GM19397 (cell line): ENCODE measurements around the gene JPT2.
"Not testable (repeated sequence)": the region's sequence is repeated elsewhere in the genome, so short reads cannot be mapped to it uniquely, and the experiment has no call there.

ENCODE experiments used
- ATAC-seq: cut with Tn5 transposase; IDR thresholded peaks from one replicate; pipeline ENCODE4 v1.9.1; 2021; ENCODE audit warnings: mild to moderate bottlenecking, moderate library complexity; ENCODE audit not compliant: unreplicated experiment

JPT2 gene

DNA sequence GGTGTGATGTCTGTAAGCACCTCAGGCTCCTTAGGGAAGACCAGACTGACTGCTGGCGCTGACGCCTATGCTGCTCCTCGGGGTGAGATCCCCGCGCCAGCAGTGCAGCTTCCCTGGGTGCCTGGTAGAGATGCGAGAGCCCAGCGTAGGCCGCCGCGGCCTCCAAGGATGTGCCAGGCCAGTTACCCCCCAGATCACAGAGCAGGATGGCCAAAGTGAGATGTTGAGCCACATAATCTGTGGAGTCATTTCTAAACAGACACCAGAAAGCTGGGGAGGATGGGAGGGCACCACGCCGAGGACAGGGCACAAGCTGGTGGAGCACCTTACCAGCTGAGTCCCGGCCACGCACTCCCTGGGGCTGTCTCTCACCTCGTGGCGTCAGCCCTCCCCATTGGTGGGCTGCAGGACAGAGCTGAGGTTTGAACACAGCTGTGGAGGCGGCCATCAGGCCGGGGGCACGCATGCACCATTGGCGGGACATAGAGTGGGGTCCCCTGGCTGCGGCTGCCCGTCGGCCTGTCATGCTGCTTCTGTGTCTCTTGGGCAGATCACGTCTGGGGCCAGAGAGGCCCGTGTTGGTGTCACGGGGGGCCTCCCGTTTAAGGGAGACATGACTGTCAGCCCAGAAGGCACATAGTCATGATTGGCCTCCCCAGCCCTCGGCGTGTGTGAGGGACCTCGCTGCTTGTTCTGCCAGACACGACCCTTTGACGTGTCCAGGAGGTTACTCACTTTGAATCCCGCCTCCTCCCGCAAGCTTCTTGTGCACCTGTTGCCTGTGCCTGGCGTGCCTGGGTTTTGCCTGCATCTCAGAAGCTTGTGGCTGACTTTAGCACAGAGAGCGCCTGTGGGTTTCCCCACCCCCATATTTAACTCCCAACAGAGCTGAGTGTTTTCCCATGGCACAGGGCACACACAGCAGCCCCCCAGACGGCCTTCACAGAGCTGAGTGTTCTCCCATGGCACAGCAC, 49.9 kb downstream of the JPT2 start:
- no peak for ATAC-seq

DNA sequence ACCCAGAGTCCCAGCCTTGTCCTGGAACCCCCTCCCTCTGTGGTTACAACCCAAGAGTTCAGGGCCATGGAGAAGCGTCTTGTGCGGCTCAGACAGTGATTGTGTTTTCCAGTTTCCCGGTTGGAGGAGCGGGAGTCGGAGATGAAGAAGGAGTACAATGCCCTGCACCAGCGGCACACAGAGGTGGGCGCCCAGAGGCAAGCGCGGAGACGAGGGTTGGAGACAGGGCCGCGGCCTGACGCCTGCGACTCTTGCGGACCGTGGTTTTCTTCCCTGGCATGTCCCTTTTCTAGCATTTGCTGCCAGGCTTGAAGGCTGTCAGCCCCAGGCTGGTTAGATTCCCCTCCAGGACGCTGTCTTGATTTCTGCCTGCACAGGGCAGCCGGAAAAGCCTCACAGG, 50.9 kb downstream of the JPT2 start:
- ATAC-seq = no peak

DNA sequence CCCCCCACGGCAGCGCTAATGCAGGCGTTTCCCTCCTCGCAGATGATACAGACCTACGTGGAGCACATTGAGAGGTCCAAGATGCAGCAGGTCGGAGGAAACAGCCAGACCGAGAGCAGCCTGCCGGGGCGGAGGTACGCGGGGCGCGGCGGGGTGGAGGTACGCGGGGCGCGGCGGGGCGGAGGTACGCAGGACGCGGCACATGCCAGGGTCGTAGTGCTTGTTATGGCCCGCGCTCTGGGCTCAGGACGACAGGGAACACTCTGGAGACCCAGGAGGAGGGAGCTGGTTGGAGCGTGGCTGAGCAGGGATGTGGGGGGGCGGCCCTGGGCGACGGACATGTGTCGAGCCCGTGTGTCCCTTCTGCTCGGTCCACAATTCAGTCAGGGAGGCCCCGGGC, 51.4 kb downstream of the JPT2 start:
- no peak for ATAC-seq

DNA sequence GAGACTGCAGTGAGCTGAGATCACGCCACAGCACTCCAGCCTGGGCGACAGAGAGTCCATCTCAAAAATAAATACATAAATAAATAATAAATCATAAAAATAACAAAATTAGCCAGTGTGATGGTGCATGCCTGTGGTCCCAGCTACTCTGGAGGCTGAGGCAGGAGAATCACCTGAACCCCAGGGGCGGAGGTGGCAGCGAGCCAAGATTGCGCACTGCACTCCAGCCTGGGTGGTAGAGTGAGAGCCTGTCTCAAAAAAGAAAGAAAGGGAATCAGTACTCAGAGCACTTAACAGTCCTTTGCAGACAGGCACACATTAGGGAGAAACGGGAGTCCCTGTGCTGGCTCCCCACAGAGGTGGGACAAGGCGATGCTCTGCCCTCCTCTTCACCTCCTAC, 53.0 kb downstream of the JPT2 start:
- no peak for ATAC-seq

DNA sequence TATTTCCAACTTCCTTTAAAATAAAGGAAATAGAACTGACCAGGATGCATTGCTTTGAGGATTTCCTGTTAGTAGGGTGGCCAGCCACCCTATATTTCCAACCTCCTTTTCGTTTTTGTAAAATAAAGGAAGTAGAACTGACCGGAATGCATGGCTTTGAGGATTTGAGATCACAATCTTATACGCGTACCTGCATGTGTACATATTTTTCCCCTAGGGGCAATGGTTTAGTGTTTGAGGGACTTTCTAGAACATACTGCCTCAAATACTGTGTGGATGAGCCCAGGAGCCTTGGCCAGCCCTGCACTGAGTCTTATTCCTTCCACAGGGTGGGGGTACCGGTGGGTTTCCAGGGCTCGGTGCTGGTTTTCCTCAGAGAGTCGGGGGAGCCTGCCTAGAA, 53.5 kb downstream of the JPT2 start:
- no peak for ATAC-seq

DNA sequence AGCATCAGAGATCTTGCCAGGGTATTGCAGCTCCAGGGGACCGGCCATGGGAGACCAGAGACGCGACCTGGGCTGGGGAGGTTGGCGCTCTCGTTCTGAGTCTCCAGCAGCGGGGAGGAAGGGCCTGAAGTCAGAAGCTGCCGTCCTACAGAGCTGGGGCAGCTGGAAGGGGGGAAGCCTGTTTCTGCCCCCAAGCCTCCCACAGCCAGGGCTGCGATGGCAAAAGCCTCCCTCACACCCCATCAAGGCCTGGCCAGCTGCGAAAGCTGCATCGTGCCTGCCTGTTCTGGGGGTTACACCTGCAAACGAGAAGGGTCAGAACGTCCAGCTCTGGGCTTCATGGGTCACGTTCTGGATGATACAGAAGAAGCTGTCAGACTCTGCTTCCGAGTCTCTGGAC, 54.0 kb downstream of the JPT2 start:
- ATAC-seq = no peak

DNA sequence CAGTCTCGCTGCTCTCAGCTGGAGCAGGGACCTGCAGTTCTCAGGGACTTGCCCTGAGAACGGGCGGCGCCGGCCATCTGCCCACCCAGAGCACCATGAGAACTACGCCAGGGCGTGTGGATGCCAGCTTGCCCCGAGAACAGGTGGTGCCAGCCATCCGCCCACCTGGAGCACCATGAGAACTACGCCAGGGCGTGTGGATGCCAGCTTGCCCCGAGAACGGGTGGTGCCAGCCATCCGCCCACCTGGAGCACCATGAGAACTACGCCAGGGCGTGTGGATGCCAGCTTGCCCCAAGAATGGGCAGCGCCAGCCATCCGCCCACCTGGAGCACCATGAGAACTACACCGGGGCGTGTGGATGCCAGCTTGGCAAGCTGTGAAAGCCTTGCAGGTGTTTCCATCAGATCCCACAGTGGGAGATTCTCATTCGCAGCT, 54.5 kb downstream of the JPT2 start:
- ATAC-seq = not testable (repeated sequence)

DNA sequence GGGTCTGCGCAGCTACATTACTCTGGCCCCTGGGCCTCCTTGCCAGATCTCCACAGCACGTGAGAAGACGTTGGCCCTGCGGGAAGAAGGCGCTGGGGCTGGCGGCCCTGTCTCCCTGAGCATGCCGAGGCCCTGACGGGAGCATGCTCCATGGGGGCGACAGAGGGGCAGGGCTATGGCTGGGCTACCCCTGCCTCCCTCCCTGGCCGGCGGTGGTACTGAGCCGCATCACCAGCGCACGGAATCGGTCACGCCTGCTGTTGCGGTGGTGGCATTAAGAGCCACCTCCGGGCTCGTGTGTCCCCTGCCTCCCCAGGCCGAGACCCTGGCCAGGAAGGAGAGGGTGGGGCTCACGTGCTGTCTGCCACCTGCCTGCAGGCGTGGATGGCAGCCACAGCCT, 56.0 kb downstream of the JPT2 start:
- no peak for ATAC-seq

DNA sequence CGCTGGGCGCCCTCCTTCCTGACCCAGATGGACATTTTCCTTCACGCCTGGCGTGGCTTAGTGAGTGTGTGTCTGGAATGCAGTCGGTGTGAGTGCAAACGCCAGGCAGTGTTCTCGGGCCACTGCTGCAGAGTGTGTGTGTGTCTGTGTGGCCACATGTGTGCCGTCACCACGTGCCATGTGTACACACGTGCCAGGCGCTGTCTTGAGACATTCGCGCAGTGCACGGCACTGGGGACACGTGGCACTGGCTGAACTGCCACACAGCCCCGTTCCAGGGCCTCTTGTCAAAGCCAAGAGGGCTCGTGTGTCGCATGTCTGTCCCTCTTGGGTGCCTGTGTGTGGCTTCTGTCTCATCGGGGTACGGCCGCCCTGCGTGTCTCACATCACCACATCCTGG, 56.7 kb downstream of the JPT2 start:
- ATAC-seq = no peak

DNA sequence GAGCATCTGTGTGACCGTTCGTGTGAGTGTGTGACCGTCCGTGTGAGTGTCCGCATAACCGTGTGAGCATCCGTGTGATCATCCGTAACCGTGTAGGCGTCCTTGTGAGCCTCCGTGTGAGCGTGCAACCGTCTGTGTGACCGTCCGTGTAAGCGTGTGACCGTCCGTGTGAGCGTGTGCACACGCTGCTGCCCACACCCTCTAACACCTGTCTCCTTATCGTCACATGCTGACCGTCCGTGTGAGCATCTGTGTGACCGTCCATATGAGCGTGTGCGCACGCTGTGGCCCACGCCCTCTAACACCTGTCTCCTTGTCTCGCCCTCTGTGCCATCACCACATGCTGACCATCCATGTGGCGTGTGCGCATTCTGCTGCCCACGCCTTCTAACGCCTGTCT, 62.2 kb downstream of the JPT2 start:
- no peak for ATAC-seq

DNA sequence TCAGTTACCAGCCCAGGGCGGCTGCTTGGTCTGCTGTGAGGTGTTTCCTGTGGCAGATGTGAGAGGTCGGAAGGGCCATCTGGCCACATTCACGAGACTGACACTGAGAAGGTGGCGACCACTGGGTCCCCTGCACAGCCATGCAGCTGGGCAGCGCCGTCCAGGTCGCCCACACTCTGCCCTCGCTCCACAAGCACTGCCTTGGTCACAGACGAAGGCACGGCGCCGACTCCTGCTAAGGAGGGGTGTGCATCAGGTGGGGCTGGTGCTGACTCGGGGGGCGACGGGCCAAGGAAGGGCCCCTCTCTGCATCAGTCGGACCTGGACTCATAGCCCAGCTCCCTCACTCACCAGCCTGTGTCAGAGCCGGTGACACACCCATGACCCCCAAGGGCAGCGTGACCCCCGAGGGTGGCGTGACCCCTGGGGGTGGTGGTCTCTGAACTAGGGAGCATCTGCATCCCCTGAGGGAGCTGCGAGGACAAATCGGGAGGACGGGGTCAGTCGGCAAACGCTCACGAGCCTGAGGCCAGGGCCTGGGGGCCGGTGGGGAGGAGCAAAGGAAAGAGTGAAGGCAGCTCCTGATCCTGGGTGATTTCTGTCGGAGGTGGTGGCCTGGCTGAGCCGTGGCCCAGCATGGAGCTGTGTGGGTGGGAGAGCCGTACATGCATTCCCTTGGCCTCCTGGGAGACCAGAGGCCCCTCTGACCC, 62.9 kb downstream of the JPT2 start:
- ATAC-seq = no peak

DNA sequence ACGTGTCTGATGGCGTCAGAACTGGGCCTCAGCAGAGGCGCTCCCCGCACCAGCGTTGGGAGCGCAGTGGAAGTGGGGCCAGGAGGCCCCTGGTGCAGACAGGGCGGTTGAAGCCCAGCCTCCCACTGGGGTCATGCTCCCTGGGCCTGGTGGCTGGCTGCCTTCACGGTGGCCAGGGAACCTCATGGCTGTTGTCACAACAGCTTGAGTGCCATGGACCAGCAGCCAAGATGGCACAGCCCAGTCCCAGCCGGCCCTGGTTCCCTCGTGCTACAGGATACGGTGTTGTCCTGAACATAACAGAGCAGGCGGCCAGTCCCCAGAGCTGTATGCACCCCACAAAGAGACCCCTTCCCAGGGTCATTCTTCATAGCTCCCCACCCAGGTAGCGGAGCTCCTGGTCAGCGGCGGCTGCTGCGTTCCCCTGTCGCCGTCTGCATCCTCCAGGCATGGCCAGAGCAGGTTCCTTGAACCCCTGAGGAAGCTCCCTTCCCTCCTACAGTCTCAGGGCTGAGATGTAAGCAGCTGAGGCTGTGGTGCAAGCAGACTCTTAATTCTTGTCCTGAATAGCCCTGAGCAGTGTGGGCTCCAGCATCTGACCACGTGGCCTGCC, 63.6 kb downstream of the JPT2 start:
- ATAC-seq = no peak

DNA sequence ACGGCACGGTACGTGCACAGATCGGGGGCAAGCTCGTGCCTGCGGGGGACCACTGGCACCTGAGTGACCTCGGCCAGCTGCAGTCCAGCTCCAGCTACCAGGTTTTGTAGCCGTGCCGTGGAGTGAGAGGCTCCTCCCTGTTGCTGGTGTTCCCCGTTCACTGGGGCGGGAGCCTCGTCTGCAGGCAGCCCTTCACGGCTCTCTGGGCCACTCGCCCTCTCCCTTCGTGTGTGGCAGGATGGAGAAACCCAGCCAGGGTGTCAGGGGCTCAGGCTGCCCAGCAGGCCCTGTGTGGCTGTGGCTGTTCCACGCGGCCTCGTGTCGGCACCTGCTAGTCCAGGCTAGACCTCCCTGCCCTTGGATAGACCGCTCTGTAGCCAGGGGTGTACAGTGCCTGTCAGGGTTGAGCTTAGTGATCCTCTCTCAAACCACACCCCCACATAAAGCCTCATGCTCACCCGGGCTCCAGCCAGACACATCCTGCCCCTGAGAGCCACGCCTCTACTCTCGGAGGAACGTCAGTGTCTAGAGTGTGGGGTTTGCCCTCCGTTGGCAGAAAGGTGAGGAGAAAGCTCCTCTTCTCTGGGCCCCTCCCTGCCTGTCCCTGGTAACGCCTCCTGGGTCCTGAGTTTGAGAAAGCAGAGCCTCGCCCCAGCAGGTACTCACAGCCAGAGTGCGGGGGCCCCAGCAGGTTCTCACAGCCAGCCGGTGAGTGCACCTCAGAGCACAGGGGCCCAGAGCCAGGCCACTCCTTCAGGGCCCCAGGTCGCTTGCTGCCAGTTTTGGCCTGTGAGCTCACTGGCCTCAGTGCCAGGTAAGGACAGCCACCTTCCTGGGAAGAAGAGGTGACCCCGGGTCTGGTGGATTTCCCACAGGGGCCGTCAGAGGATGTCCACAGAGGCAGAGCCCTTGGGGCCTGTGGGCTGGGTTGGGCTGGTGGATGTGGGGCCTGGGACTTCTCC, 65.6 kb downstream of the JPT2 start:
- no peak for ATAC-seq

DNA sequence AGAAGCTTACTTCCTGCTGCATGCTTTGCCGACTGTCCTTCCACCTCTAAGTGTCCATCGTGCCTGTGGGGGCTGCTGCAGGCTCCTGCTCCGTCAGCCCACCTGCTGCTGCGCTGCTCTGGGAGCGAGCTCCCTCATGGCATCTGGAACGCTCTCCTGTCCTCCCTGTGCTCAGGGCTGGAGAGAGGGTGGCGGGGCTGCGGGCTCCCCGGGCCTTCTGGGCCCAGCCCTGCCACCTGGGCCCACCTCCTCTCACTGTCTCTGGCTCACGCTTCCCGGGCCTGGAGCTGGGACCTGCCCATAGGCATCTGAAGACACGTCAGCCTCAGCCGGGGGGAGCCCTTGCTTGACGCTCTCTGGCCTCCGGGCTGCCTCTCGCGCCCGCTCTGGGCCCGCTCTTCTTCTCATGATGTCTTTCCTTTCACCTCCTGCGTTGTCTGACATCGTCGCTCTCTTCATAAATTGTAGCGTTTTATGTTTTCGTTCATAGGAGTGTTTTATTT, 66.3 kb downstream of the JPT2 start:
- ATAC-seq = no peak

DNA sequence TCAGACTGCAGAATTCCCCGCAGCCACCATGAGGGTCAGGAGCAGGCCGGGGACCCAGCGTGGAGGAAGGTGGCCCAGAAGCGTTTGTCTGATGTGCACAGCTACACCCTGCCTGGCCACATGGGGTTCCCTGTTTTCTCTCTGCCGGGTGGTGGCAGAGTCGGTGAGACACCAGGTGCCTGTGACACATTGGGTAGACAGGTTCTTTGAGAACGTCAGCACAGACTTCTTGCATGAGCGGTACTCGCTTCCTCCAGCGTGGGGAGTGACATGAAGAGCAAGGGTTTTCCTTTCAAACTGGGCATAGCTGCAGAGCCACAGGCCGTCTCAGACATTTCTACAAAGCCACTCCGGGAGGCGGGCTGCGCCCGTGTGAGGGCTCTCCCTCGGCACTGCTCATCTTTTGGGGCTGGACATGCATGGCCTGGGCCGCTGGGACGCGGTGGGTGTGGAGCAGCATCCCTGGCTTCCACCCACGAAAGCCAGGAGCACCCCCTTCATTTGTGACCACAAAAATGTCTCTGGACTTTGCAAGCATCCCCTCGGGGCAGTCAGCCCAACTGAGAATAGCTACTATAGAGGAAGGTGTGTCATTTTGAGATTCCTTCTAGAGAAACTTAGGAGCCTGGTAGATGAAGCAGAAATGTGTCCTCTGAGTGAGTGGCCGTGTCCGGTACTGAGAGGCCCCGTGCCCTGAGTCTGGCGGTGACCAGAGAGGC, 67.3 kb downstream of the JPT2 start:
- no peak for ATAC-seq

DNA sequence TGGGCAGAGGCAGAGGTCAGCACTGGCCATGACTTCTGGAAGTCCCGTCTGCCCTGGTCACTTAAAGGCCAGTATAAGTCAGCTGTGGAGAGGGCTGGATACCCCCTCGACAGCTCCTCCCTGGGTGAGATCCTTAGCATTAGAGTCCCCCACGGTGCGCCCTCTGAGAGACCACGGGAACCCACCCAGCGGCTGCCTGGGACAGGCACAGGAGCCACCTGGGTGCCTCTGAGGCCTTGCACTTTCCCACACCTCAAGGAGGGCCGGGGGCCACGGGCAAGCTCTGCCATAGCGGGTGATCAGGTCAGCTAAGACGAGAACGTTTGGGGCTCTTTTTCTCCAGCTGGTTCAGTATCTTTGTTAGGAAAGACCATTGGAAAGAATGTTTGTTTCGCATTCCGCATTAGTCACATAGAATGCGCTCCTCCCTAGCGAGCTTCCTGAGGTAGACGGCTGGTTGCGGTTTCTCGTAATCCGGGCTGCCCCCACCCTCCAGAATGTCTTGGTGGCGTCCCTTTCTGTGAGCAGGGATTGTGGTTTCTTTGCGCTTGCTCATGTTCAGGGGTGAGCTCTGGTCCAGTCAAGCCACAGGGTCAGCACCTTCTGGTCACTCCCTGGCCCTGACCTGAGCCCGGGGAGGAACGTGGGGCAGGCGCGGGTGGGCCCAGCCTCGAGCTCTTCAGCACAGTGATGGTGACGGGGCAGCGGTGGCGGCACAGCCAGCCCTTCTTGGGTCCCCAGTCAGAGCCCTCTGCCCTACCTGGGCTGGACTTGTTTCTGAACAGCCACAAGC, 68.0 kb downstream of the JPT2 start:
- ATAC-seq = no peak

DNA sequence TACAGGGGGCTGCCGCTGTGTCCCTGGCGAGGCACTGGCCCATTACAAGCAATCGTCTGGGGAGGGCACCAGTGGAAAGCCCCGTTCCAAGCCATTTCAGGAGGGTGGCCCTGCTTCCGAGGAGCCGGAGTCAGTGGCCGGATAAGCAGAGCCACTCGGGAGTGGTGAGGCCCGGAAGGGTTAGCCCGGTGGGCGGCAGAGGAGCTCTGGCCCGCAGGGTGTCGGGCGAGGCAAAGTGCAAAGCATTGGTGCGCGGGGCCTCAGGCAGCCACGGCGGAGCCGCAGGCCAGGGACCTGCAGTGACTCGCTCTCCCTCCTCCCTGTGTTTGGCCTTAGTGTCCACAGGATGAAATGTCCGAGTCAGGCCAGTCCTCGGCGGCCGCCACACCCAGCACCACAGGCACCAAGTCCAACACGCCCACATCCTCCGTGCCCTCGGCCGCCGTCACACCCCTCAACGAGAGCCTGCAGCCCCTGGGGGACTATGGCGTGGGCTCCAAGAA, 68.7 kb downstream of the JPT2 start:
- no peak for ATAC-seq

DNA sequence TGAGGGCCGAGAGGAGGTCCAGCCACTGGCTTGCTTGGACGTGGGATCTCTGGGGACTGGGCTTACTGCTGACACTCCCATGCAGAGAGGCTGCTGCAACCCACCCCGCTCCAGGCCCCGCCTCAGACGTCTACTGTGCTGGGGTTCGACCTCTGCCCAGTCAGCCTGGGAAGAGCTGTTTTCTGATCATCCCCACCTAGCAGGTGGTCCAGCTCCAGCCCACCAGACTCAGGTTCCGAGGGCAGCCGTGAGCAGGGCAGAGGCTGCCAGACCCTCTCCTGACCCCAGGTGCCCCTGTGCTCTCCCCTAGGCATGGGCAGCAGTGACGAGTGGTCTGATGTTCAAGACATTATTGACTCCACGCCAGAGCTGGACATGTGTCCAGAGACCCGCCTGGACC, 69.9 kb downstream of the JPT2 start:
- ATAC-seq = no peak
